SK-N-SH treated with all-trans-retinoic acid at 6 μM for 48 hours (cell line): ENCODE results near the gene CATSPERD.

ENCODE experiments used
- ATAC-seq: fragments of 200-7000 bp; cut with Tn5 transposase; 3 replicates; pipeline ENCODE4 v1.9.1; 2020; ENCODE audit warnings: mild to moderate bottlenecking, moderate library complexity
- BACH2 ChIP-seq: fragments of 250-450 bp; sonication (Bioruptor Pico); IDR thresholded peaks from 2 replicates; pipeline ENCODE4 v1.9.0; 2021; ENCODE audit warnings: mild to moderate bottlenecking, borderline replicate concordance
- CREB5 ChIP-seq: fragments of 250-450 bp; sonication (Bioruptor Pico); IDR thresholded peaks from 2 replicates; pipeline ENCODE4 v1.5.1; 2020; ENCODE audit warnings: low read depth, mild to moderate bottlenecking, moderate library complexity
- CSDC2 ChIP-seq: fragments of 250-450 bp; sonication (Bioruptor Pico); IDR thresholded peaks from 2 replicates; pipeline ENCODE4 v1.5.0; 2020; ENCODE audit warnings: mild to moderate bottlenecking, moderate library complexity
- ESRRG ChIP-seq: fragments of 250-450 bp; sonication (Bioruptor Pico); IDR thresholded peaks from 2 replicates; pipeline ENCODE4 v1.6.1; 2021; ENCODE audit warnings: mild to moderate bottlenecking
- GLIS3 ChIP-seq: fragments of 250-450 bp; sonication (Bioruptor Pico); IDR thresholded peaks from 2 replicates; pipeline ENCODE4 v1.5.0; 2020; ENCODE audit warnings: mild to moderate bottlenecking, moderate library complexity
- ISL1 ChIP-seq: fragments of 250-450 bp; sonication (Bioruptor Pico); IDR thresholded peaks from 2 replicates; pipeline ENCODE4 v2.1.2; 2022; ENCODE audit warnings: mild to moderate bottlenecking, moderate library complexity
- PATZ1 ChIP-seq: fragments of 250-450 bp; sonication (Bioruptor Pico); IDR thresholded peaks from 2 replicates; pipeline ENCODE4 v1.8.0; 2020; ENCODE audit warnings: mild to moderate bottlenecking, moderate library complexity, borderline replicate concordance
- PPARA ChIP-seq: fragments of 250-450 bp; sonication (Bioruptor Pico); IDR thresholded peaks from 2 replicates; pipeline ENCODE4 v1.5.0; 2020; ENCODE audit warnings: mild to moderate bottlenecking, borderline replicate concordance
- RARB ChIP-seq: fragments of 250-450 bp; sonication (Bioruptor Pico); IDR thresholded peaks from 2 replicates; pipeline ENCODE4 v1.8.0; 2021; ENCODE audit warnings: mild to moderate bottlenecking, moderate library complexity
- SNAI2 ChIP-seq: fragments of 250-450 bp; sonication (Bioruptor Pico); IDR thresholded peaks from 2 replicates; pipeline ENCODE4 v1.5.0; 2020; ENCODE audit warnings: mild to moderate bottlenecking, moderate library complexity
- TCF4 ChIP-seq: fragments of 250-450 bp; sonication (Bioruptor Pico); IDR thresholded peaks from 2 replicates; pipeline ENCODE4 v1.8.0; 2021; ENCODE audit warnings: mild to moderate bottlenecking, moderate library complexity, borderline replicate concordance
- TOX ChIP-seq: fragments of 250-450 bp; sonication (Bioruptor Pico); IDR thresholded peaks from 2 replicates; pipeline ENCODE4 v1.8.0; 2021; ENCODE audit warnings: mild to moderate bottlenecking, moderate library complexity, borderline replicate concordance
- TSHZ2 ChIP-seq: fragments of 250-450 bp; sonication (Bioruptor Pico); IDR thresholded peaks from 2 replicates; pipeline ENCODE4 v1.5.0; 2020; ENCODE audit warnings: mild to moderate bottlenecking, moderate library complexity
- ZC3H10 ChIP-seq: fragments of 250-450 bp; sonication (Bioruptor Pico); IDR thresholded peaks from 2 replicates; pipeline ENCODE4 v1.5.1; 2021; ENCODE audit warnings: mild to moderate bottlenecking, moderate library complexity
- ZFP3 ChIP-seq: fragments of 250-450 bp; sonication (Bioruptor Pico); IDR thresholded peaks from 2 replicates; pipeline ENCODE4 v1.5.0; 2020; ENCODE audit warnings: mild to moderate bottlenecking, moderate library complexity
- ZFP30 ChIP-seq: fragments of 450-650 bp; formaldehyde crosslinking; IDR thresholded peaks from 2 replicates; pipeline ENCODE4 v1.5.0; 2022; ENCODE audit warnings: mild to moderate bottlenecking, moderate library complexity
- ZNF565 ChIP-seq: fragments of 450-650 bp; formaldehyde crosslinking; conservative IDR thresholded peaks from 2 replicates; pipeline ENCODE4 v1.5.0; 2020; ENCODE audit warnings: low read depth, mild to moderate bottlenecking, moderate library complexity
- ZNF70 ChIP-seq: fragments of 450-650 bp; formaldehyde crosslinking; IDR thresholded peaks from 2 replicates; pipeline ENCODE4 v1.5.0; 2020; ENCODE audit warnings: mild to moderate bottlenecking, moderate library complexity
- ZNF8 ChIP-seq: fragments of 450-650 bp; formaldehyde crosslinking; IDR thresholded peaks from 2 replicates; pipeline ENCODE4 v1.5.0; 2020; ENCODE audit warnings: mild to moderate bottlenecking, moderate library complexity
- TF ChIP-seq, protein P1 (sequence below): fragments of 250-450 bp; sonication (Bioruptor Pico); IDR thresholded peaks from 2 replicates; pipeline ENCODE4 v1.8.0; 2021; ENCODE audit warnings: low read depth, mild to moderate bottlenecking, moderate library complexity, borderline replicate concordance
- TF ChIP-seq, protein P2 (sequence below): fragments of 250-450 bp; sonication (Bioruptor Pico); IDR thresholded peaks from 2 replicates; pipeline ENCODE4 v1.5.1; 2021; ENCODE audit warnings: mild to moderate bottlenecking, moderate library complexity

Gene CATSPERD

DNA sequence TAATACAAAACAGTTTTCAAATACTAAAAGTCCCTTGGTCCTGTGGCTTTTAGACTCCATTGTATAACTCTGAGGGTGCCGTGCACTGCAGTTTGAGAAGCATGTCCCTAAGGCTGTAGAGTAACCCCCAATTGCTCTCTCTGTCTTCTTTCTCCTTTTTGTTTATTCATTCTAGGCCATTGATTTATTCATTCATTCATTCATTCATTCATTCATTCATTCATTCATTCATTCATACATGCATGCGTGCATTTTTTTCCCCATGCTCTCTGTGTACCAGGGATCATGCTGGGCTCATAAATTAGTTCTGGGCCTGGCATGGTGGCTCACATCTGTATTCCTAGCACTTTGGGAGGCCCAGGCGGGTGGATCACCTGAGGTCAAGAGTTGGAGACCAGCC lies 44.8 kb downstream of the CATSPERD start:
- no peak for ATAC-seq
- TF ChIP-seq PPARA (CRISPR knock-in tag) (no peak), ISL1 (CRISPR knock-in tag) (no peak), TCF4 (CRISPR knock-in tag) (no peak), CSDC2 (no peak), PATZ1 (CRISPR knock-in tag) (no peak), SNAI2 (CRISPR knock-in tag) (no peak), ZNF8 (CRISPR knock-in tag) (no peak), TSHZ2 (CRISPR knock-in tag) (no peak), ZFP3 (CRISPR knock-in tag) (no peak), TOX (CRISPR knock-in tag) (no peak), ZFP30 (no peak), CREB5 (CRISPR knock-in tag) (no peak), ESRRG (CRISPR knock-in tag) (no peak), ZC3H10 (CRISPR knock-in tag) (no peak), GLIS3 (CRISPR knock-in tag) (no peak), ZNF70 (CRISPR knock-in tag) (no peak)
- TF ChIP-seq, protein P1, sequence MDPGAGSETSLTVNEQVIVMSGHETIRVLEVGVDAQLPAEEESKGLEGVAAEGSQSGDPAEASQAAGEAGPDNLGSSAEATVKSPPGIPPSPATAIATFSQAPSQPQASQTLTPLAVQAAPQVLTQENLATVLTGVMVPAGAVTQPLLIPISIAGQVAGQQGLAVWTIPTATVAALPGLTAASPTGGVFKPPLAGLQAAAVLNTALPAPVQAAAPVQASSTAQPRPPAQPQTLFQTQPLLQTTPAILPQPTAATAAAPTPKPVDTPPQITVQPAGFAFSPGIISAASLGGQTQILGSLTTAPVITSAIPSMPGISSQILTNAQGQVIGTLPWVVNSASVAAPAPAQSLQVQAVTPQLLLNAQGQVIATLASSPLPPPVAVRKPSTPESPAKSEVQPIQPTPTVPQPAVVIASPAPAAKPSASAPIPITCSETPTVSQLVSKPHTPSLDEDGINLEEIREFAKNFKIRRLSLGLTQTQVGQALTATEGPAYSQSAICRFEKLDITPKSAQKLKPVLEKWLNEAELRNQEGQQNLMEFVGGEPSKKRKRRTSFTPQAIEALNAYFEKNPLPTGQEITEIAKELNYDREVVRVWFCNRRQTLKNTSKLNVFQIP, result no peak
- TF ChIP-seq, protein P2, sequence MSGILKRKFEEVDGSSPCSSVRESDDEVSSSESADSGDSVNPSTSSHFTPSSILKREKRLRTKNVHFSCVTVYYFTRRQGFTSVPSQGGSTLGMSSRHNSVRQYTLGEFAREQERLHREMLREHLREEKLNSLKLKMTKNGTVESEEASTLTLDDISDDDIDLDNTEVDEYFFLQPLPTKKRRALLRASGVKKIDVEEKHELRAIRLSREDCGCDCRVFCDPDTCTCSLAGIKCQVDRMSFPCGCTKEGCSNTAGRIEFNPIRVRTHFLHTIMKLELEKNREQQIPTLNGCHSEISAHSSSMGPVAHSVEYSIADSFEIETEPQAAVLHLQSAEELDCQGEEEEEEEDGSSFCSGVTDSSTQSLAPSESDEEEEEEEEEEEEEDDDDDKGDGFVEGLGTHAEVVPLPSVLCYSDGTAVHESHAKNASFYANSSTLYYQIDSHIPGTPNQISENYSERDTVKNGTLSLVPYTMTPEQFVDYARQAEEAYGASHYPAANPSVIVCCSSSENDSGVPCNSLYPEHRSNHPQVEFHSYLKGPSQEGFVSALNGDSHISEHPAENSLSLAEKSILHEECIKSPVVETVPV (CRISPR knock-in tag), result no peak

DNA sequence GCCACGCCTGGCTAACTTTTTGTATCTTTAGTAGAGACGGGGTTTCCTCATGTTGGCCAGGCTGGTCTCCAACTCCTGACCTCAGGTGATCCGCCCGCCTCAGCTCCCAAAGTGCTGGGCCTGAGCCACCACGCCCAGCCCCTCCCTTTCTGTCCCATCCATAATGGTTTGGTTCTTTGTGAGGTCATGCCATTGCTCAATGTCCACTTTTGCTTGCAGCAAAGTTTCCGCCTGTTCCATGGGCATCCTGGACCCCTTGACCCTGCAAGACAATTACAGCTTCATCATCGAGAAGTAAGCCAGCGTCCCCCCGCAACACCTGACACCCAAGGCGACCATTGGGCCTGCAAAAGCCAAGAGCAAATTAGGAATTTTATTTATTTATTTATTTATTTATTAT lies 47.5 kb downstream of the CATSPERD start:
- TF ChIP-seq RARB (no peak), ZNF70 (CRISPR knock-in tag) (no peak), ZC3H10 (CRISPR knock-in tag) (no peak), PPARA (CRISPR knock-in tag) (no peak), ZNF565 (CRISPR knock-in tag) (no peak)
- no peak for ATAC-seq

- no peak for ATAC-seq
- TF ChIP-seq RARB (no peak), BACH2 (CRISPR knock-in tag) (no peak), ZFP3 (CRISPR knock-in tag) (no peak), TOX (CRISPR knock-in tag) (no peak), ZNF565 (CRISPR knock-in tag) (no peak), ZFP30 (no peak), PPARA (CRISPR knock-in tag) (no peak), ISL1 (CRISPR knock-in tag) (no peak), PATZ1 (CRISPR knock-in tag) (no peak), ZC3H10 (CRISPR knock-in tag) (no peak), ZNF70 (CRISPR knock-in tag) (no peak), CREB5 (CRISPR knock-in tag) (no peak)
- TF ChIP-seq, protein P2 (CRISPR knock-in tag), result no peak
- TF ChIP-seq, protein P1, result no peak
Observed at GRCh38 chr19:5772416-5772815, 52.0 kb downstream of the CATSPERD start.
